ENCODE measurements around the gene ATAT1.

ATAT1 gene

GRCh38 chr6:30626484-30627366 lies at the start of gene ATAT1:
TSS of gene ATAT1 (plus strand) at chr6:30626874.
- peak; percentile 86 for DNase-seq

GRCh38 chr6:30578051-30578450 lies 48.6 kb upstream of the ATAT1 start:
- DNase-seq, result no peak

- no peak for DNase-seq
Measured at GRCh38 chr6:30583921-30584320, 42.8 kb upstream of the ATAT1 start.

- DNase-seq, result no peak
Measured at GRCh38 chr6:30589754-30590358, 36.8 kb upstream of the ATAT1 start.

GRCh38 chr6:30590509-30590908 lies 36.2 kb upstream of the ATAT1 start:
- no peak for DNase-seq

- no peak for DNase-seq
Measured at GRCh38 chr6:30591008-30591407, 35.7 kb upstream of the ATAT1 start.

GRCh38 chr6:30592287-30592686 lies 34.4 kb upstream of the ATAT1 start:
- DNase-seq, result no peak

- DNase-seq, result peak; percentile 77 to 82
Measured at GRCh38 chr6:30597315-30598144, 29.1 kb upstream of the ATAT1 start.

GRCh38 chr6:30598912-30599624 lies 27.6 kb upstream of the ATAT1 start:
- DNase-seq, result no peak

- DNase-seq, result no peak
Measured at GRCh38 chr6:30599625-30600324, 26.9 kb upstream of the ATAT1 start.

- no peak for DNase-seq
Measured at GRCh38 chr6:30600451-30600961, 26.2 kb upstream of the ATAT1 start.

- no peak for DNase-seq
Measured at GRCh38 chr6:30601436-30601814, 25.2 kb upstream of the ATAT1 start.

GRCh38 chr6:30601815-30602641 lies 24.6 kb upstream of the ATAT1 start:
- no peak for DNase-seq

- DNase-seq, result no peak
Measured at GRCh38 chr6:30603961-30604360, 22.7 kb upstream of the ATAT1 start.

GRCh38 chr6:30610065-30610464 lies 16.6 kb upstream of the ATAT1 start:
- DNase-seq, result no peak

- no peak for DNase-seq
Measured at GRCh38 chr6:30611150-30611855, 15.4 kb upstream of the ATAT1 start.

GRCh38 chr6:30611856-30612194 lies 14.8 kb upstream of the ATAT1 start:
- no peak for DNase-seq

- no peak for DNase-seq
Measured at GRCh38 chr6:30612213-30612612, 14.5 kb upstream of the ATAT1 start.

- no peak for DNase-seq
Measured at GRCh38 chr6:30612687-30613248, 13.9 kb upstream of the ATAT1 start.

Data from activated CD4-positive, alpha-beta T cell treated with anti-CD3 and anti-CD28 coated beads, Interleukin-2, amount 50 U/mL, for 4 hours (primary cell).